Mucosa of descending colon (tissue), 3 donors: Measurements from ENCODE around the gene HOMER2. TPM values are rescaled to one million over a fixed set of nuclear protein-coding genes. Genes with fewer than 3 reads are reported as not detected.
A peak's percentile ranks its signal among the peaks of the same experiment; 100 is the strongest.

Experiments
- ATAC-seq: fragments of 200-7000 bp; cut with Tn5 transposase; one replicate; pipeline ENCODE4 v1.9.1; 2020; ENCODE audit warnings: mild to moderate bottlenecking, moderate library complexity
- DNase-seq, 3 donors: peaks; one replicate each; pipeline ENCODE4 v3.0.0-alpha.2; 2020
- H3K36me3 ChIP-seq: fragments of 200-600 bp; one replicate; pipeline ENCODE4 v1.8.0; 2021; ENCODE audit warnings: low read depth, mild to moderate bottlenecking
- H3K4me1 ChIP-seq: fragments of 200-600 bp; one replicate; pipeline ENCODE4 v1.8.0; 2021; ENCODE audit warnings: low read depth, mild to moderate bottlenecking
- H3K4me3 ChIP-seq: fragments of 200-600 bp; one replicate; pipeline ENCODE4 v1.8.0; 2021; ENCODE audit warnings: mild to moderate bottlenecking
- H3K9me3 ChIP-seq: fragments of 200-600 bp; one replicate; pipeline ENCODE4 v1.8.0; 2021; ENCODE audit warnings: mild to moderate bottlenecking
- intact Hi-C, 2 donors: fragments of 100-400 bp; cut with DNase I in 1 of 2; cut with micrococcal nuclease in 1 of 2; formaldehyde crosslinking; loops; one replicate each; pipeline versions ENCODE4 v1.11.0 to v1.11.1; 2022; cut with DNase I, micrococcal nuclease
- total RNA-seq, 3 donors: library from RNA; stranded (reverse); fragmentation: NEBNext Ultra II Directional in 2 of 3; extraction: Animal tissue kit (Norgen Biotek cat#: 25700) in 2 of 3; gene quantifications; one replicate each; pipeline versions ENCODE4 v1.2.1 to v1.2.4, GENCODE V29; 2021 to 2023
- TF ChIP-seq, protein P1 (sequence below): fragments of 200-600 bp; IDR thresholded peaks from one replicate; pipeline ENCODE4 v1.8.0; 2022; ENCODE audit warnings: antibody characterized with exemption, mild to moderate bottlenecking
- donor health status: DM: no; HTN: no; CAD: no; lungs with moderate emphysema.
- donor health status: DM: no; HTN: no; CAD: no.
- donor health status: DM: no; HTN: yes; CAD: no.

HOMER2 gene
- total RNA-seq, 3 donors from 2014 or later, result 1.9 to 16.3 (median 2.1) TPM

DNA sequence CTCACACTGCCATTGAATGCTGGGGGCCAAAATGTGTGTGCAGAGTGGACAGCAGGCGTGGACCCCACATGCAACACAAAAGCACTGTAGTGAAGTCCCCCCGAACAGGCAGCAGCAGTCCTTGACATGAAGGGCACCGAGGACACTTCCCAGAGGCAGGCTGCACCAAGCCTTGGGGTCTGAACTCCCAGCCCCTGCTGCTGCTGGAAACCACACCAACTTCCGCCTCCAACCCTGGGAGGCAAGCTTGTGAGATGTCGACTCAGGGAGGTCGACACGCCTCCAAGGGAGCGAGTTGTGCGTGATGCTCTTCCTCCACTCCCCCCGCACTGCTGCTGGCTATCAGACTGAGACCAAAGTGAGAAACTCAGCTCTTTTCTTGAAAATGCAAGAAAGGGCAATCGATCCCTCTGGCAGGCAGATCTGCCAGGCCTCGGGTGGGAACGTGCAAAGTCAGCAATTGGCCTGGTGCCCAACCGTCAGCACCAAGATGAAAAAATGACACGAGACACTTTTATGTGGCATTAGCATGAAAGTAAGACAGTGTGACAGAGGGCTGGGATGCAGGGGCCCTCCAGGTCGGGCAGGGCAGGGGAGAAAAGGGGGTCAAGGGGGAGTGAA is 99.5 kb downstream of the HOMER2 start:
- DNase-seq (no peak), ATAC-seq (no peak)
- Histone ChIP-seq H3K9me3 (no peaks in the 10 kb centered on the region), H3K4me3 (no peak overlapping the region), H3K4me1 (no peaks in the 10 kb centered on the region), H3K36me3 (no peaks in the 10 kb centered on the region)
- TF ChIP-seq, protein P1, sequence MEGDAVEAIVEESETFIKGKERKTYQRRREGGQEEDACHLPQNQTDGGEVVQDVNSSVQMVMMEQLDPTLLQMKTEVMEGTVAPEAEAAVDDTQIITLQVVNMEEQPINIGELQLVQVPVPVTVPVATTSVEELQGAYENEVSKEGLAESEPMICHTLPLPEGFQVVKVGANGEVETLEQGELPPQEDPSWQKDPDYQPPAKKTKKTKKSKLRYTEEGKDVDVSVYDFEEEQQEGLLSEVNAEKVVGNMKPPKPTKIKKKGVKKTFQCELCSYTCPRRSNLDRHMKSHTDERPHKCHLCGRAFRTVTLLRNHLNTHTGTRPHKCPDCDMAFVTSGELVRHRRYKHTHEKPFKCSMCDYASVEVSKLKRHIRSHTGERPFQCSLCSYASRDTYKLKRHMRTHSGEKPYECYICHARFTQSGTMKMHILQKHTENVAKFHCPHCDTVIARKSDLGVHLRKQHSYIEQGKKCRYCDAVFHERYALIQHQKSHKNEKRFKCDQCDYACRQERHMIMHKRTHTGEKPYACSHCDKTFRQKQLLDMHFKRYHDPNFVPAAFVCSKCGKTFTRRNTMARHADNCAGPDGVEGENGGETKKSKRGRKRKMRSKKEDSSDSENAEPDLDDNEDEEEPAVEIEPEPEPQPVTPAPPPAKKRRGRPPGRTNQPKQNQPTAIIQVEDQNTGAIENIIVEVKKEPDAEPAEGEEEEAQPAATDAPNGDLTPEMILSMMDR, result no peak
- intact Hi-C loops, result loop anchor here in 1 of 2 donors (10.0 kb wide), 1 partner anchor 152 kb away; no protein-coding TSS in a partner anchor

DNA sequence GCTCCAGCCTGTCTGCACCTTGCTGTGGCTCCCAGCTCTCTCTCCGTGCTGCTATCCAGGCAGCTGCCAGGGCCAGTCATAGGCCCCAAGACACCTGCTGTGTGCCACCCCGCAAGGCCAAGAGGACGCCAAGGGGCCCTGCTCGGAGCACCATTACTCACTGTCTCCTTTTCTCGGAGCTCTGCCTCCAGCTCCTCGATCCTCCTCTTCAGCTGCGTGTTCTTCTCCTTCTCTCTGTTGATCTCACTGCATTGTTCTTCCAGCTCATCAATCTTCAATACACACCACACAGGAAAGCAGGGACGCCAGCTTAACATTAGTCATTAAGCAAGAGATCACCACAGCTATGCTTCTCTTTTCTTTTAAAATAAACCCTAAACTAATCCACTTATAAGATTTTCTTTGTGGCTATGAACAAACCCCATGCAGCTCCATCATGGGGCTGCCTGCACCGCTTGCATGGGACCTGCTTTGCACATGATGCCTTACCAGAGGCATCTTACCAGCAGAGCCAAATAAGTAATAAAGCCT is 100.5 kb downstream of the HOMER2 start:
- no peak for ATAC-seq
- no peak for DNase-seq
- intact Hi-C loops, result loop anchor here in 1 of 2 donors (10.0 kb wide), 1 partner anchor 153 kb away; no protein-coding TSS in a partner anchor
- H3K4me1 ChIP-seq, result no peaks in the 10 kb centered on the region
- TF ChIP-seq, protein P1, result no peak
- no peaks in the 10 kb centered on the region for H3K36me3 ChIP-seq
- no peak overlapping the region for H3K4me3 ChIP-seq
- no peaks in the 10 kb centered on the region for H3K9me3 ChIP-seq

DNA sequence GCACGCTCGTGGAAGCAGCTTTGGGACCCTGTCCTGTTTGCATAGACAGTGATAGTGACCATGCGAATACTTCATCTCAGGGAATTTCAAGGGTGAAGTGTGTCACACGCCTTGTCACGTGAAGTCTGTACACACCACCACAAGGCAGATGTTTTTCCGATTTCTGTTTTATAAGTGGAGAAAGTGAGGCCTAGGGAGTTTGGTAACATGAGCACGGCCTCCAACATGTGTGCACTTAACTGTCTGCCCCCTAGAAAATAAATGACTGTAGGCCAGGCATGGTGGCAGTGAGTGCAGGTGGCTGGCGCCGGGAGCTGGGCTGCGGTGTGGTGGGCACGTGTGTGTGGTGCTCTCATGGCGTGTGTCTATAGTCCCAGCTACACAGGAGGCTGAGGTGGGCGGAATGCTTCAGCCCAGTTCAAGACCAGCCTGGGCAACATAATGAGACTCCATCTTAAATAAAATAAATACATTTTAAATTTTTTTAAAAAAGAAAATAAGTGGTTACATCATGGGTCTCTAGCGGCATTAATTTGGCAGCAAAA is 101.1 kb downstream of the HOMER2 start:
- Histone ChIP-seq H3K4me1 (no peaks in the 10 kb centered on the region), H3K9me3 (no peaks in the 10 kb centered on the region), H3K36me3 (no peaks in the 10 kb centered on the region), H3K4me3 (no peak overlapping the region)
- intact Hi-C loops, result loop anchor here in 1 of 2 donors (10.0 kb wide), 1 partner anchor 153 kb away; no protein-coding TSS in a partner anchor
- TF ChIP-seq, protein P1, result no peak
- ATAC-seq (no peak), DNase-seq (no peak)

DNA sequence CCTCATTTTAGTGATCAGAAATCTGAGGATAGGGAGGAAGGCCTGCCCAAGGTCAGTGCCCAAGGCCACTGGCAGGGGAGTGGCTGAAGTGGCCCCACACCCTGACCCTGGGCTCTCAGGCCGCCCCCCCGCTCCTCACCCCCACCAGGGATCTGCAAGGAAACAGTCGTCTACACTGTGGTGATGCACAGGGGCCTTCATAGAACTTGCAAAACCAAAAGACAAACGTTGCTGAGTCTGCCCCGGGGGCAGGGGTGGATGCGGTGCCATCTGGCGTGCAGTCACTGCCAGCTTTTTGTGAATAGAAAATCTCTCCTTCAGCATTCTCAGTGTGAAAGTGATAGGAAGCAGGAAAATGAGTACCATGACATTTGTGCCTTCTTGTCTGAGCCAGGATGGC is 101.8 kb downstream of the HOMER2 start:
- Histone ChIP-seq H3K4me1 (no peaks in the 10 kb centered on the region), H3K9me3 (no peaks in the 10 kb centered on the region), H3K36me3 (no peaks in the 10 kb centered on the region), H3K4me3 (no peak overlapping the region)
- intact Hi-C loops, result loop anchor here in 1 of 2 donors (10.0 kb wide), 1 partner anchor 154 kb away; no protein-coding TSS in a partner anchor
- TF ChIP-seq, protein P1, result no peak
- DNase-seq, result no peak
- ATAC-seq, result no peak

DNA sequence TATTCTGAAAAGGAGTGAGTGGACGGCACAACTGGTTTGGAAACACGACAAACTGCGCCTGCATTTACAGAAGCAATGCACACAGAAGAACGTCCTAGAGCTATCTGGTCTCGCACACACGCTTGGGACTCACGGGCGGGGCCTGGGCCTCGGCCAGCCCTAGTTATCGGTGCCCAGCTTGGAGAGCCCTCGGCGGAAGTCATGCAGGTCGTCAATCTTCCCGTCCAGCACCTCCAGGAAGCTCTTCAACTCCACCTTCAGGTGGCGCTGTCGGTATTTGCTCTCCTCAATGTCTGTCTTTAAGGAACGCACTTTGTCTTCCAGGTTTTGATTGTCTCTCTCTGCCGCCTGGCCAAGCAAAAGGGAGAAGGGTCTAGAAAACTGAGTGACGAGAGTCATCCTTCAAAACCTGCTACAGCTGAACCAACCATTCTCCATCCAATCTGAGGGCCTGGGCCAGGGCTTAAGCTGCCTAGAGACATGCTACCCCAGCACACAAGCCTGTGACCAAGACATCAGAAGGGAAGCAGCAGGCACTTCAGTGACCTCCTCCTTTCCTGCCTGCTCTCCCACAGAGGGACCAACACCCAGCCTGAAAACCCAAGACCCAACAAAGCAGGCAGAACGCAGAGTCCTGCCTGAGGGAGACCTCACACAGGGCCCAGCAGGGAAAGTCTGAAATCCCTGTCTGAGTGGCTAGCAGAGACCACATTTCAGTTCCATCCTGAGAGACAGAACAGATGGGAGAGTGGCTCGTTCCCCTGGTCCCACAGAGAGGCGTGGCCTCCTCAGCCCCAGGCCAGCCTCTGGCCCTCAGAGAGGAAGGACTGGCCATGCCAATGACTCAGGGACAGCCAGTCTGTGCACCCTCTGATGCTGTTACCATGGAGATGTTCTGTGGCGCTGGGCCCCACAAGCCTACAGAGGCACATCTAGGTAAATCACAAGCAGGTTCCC is 102.7 kb downstream of the HOMER2 start:
- H3K9me3 ChIP-seq, result no peaks in the 10 kb centered on the region
- DNase-seq (peak; percentile 76 to 81 (median 80)), ATAC-seq (peak; percentile 96)
- H3K4me1 ChIP-seq, result no peaks in the 10 kb centered on the region
- H3K4me3 ChIP-seq, result no peak overlapping the region
- H3K36me3 ChIP-seq, result no peaks in the 10 kb centered on the region
- intact Hi-C loops, result loop anchor here in 1 of 2 donors (10.0 kb wide), 1 partner anchor 155 kb away; no protein-coding TSS in a partner anchor
- TF ChIP-seq, protein P1, result no peak
